MM.1S (cell line): ENCODE data around the gene PPM1H.

Experiments used
- DNase-seq: peaks from one replicate; pipeline ENCODE4 v3.0.0-alpha.2; 2015
- H2AFZ ChIP-seq: fragments of 300-600 bp; sonication (generic); 2 replicates; pipeline ENCODE4 v1.6.0; 2016; ENCODE audit warnings: antibody characterized with exemption, low read length
- H3F3A ChIP-seq: fragments of 300-600 bp; sonication (generic); 2 replicates; pipeline ENCODE4 v1.6.1; 2016; ENCODE audit warnings: mild to moderate bottlenecking, antibody characterized with exemption, low read length, moderate library complexity, mixed read lengths; ENCODE audit not compliant: insufficient read depth
- H3K27ac ChIP-seq: fragments of 300-600 bp; sonication (generic); 2 replicates; pipeline ENCODE4 v1.5.1; 2016; ENCODE audit warnings: mild to moderate bottlenecking, low read length
- H3K27me3 ChIP-seq: fragments of 300-600 bp; sonication (generic); replicated peaks from 2 replicates; pipeline ENCODE4 v1.6.0; 2016; ENCODE audit warnings: low read length; ENCODE audit not compliant: insufficient read depth
- H3K36me3 ChIP-seq: fragments of 300-600 bp; sonication (generic); replicated peaks from 2 replicates; pipeline ENCODE4 v1.6.1; 2016; ENCODE audit warnings: mild to moderate bottlenecking, low read length, mixed read lengths; ENCODE audit not compliant: insufficient read depth
- H3K4me1 ChIP-seq: fragments of 300-600 bp; sonication (generic); 2 replicates; pipeline ENCODE4 v1.6.1; 2016; ENCODE audit warnings: low read length, mixed read lengths
- H3K4me2 ChIP-seq: fragments of 300-600 bp; sonication (generic); 2 replicates; pipeline ENCODE4 v1.6.0; 2016; ENCODE audit warnings: low read depth, low read length
- H3K4me3 ChIP-seq: fragments of 300-600 bp; sonication (generic); 2 replicates; pipeline ENCODE4 v1.5.1; 2016; ENCODE audit warnings: low read length, mixed read lengths
- H3K79me2 ChIP-seq: fragments of 300-600 bp; sonication (generic); 2 replicates; pipeline ENCODE4 v1.6.1; 2016; ENCODE audit warnings: mixed run types, low read length, mixed read lengths
- H3K9ac ChIP-seq: fragments of 300-600 bp; sonication (generic); 2 replicates; pipeline ENCODE4 v1.6.1; 2016; ENCODE audit warnings: low read length, mixed read lengths
- H3K9me2 ChIP-seq: fragments of 300-600 bp; sonication (generic); replicated peaks from 2 replicates; pipeline ENCODE4 v1.6.1; 2016; ENCODE audit warnings: mild to moderate bottlenecking, low read length, mixed read lengths; ENCODE audit not compliant: insufficient read depth
- H3K9me3 ChIP-seq: fragments of 300-600 bp; sonication (generic); replicated peaks from 2 replicates; pipeline ENCODE4 v1.6.1; 2016; ENCODE audit warnings: mild to moderate bottlenecking, low read length, mixed read lengths; ENCODE audit not compliant: insufficient read depth
- H4K20me1 ChIP-seq: fragments of 300-600 bp; sonication (generic); 2 replicates; pipeline ENCODE4 v1.6.1; 2016; ENCODE audit warnings: mild to moderate bottlenecking, low read length, moderate library complexity, mixed read lengths; ENCODE audit not compliant: insufficient read depth
- EZH2 ChIP-seq: fragments of 300-600 bp; sonication (generic); optimal IDR thresholded peaks from 2 replicates; pipeline ENCODE3; 2017; ENCODE audit warnings: low read depth, mild to moderate bottlenecking, antibody characterized with exemption, low read length, mixed read lengths
- EZH2phosphoT487 ChIP-seq: fragments of 300-600 bp; sonication (generic); IDR thresholded peaks from 2 replicates; pipeline ENCODE4 v1.6.1; 2018; ENCODE audit warnings: antibody characterized with exemption, low read length
- TF ChIP-seq, protein P1 (sequence below): fragments of 300-600 bp; sonication (generic); IDR thresholded peaks from 2 replicates; pipeline ENCODE4 v1.5.1; 2016; ENCODE audit warnings: antibody characterized with exemption, low read length, mixed read lengths

PPM1H gene

GRCh38 chr12:62776997-62777396, 158.0 kb downstream of the PPM1H start:
- Histone ChIP-seq H3K79me2 (no peaks in the 10 kb centered on the region), H3K27ac (no peak overlapping the region), H3F3A (no peaks in the 10 kb centered on the region), H3K36me3 (no peaks in the 10 kb centered on the region), H3K4me3 (no peak overlapping the region), H4K20me1 (no peaks in the 10 kb centered on the region), H3K9me2 (no peaks in the 10 kb centered on the region), H3K9me3 (no peaks in the 10 kb centered on the region), H3K27me3 (no peaks in the 10 kb centered on the region), H3K4me1 (no peaks in the 10 kb centered on the region), H3K4me2 (no peak overlapping the region), H3K9ac (no peak overlapping the region), H2AFZ (no peak overlapping the region)
- DNase-seq = no peak
- TF ChIP-seq EZH2phosphoT487 (no peak), EZH2 (no peak)
- TF ChIP-seq, protein P1, sequence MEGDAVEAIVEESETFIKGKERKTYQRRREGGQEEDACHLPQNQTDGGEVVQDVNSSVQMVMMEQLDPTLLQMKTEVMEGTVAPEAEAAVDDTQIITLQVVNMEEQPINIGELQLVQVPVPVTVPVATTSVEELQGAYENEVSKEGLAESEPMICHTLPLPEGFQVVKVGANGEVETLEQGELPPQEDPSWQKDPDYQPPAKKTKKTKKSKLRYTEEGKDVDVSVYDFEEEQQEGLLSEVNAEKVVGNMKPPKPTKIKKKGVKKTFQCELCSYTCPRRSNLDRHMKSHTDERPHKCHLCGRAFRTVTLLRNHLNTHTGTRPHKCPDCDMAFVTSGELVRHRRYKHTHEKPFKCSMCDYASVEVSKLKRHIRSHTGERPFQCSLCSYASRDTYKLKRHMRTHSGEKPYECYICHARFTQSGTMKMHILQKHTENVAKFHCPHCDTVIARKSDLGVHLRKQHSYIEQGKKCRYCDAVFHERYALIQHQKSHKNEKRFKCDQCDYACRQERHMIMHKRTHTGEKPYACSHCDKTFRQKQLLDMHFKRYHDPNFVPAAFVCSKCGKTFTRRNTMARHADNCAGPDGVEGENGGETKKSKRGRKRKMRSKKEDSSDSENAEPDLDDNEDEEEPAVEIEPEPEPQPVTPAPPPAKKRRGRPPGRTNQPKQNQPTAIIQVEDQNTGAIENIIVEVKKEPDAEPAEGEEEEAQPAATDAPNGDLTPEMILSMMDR = no peak

- Histone ChIP-seq H3K36me3 (no peaks in the 10 kb centered on the region), H3K9me3 (no peaks in the 10 kb centered on the region), H3K27me3 (no peaks in the 10 kb centered on the region), H3K79me2 (no peaks in the 10 kb centered on the region), H3K4me2 (no peak overlapping the region), H3K27ac (no peak overlapping the region), H3K4me1 (no peaks in the 10 kb centered on the region), H2AFZ (no peak overlapping the region), H3K4me3 (no peak overlapping the region), H4K20me1 (no peaks in the 10 kb centered on the region), H3F3A (no peaks in the 10 kb centered on the region), H3K9ac (no peak overlapping the region), H3K9me2 (no peaks in the 10 kb centered on the region)
- no peak for DNase-seq
- TF ChIP-seq, protein P1 = no peak
- no peak for TF ChIP-seq EZH2phosphoT487
- no peak for TF ChIP-seq EZH2
These were observed 158.4 kb downstream of the PPM1H start for GRCh38 chr12:62776575-62776974.

DNA sequence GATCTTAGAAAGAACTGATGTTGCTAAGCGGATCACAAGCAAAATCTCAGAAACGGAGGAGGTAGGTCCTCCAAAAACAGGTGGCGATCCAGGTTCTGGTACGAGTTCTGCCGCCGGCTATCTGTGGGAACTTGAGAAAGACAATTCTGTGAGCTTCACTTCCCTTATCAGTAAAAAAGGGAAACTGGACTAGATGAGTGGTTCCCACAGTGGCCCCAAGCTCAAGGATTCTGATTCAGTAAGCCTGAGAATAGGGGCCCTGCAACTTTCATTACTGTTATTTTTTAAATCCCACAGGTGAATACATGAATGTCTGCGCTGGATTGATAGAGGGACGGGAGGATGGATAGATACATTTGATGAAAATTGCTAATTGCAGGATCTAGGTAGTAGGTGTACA, 160.2 kb downstream of the PPM1H start:
- Histone ChIP-seq H3K79me2 (no peaks in the 10 kb centered on the region), H3K27me3 (no peaks in the 10 kb centered on the region), H3K4me3 (no peak overlapping the region), H3K9me3 (no peaks in the 10 kb centered on the region), H3K27ac (no peak overlapping the region), H2AFZ (no peak overlapping the region), H3K9me2 (no peaks in the 10 kb centered on the region), H3K4me1 (no peaks in the 10 kb centered on the region), H3K36me3 (no peaks in the 10 kb centered on the region), H4K20me1 (no peaks in the 10 kb centered on the region), H3F3A (no peaks in the 10 kb centered on the region), H3K4me2 (no peak overlapping the region), H3K9ac (no peak overlapping the region)
- TF ChIP-seq EZH2phosphoT487 (no peak), EZH2 (no peak)
- TF ChIP-seq, protein P1 = no peak
- DNase-seq = no peak
